GM19324 (cell line): ENCODE measurements around the gene NLRP5.
"Not testable (repeated sequence)": the region's sequence is repeated elsewhere in the genome, so short reads cannot be mapped to it uniquely, and the experiment has no call there.

Experiments used
- ATAC-seq: cut with Tn5 transposase; IDR thresholded peaks from one replicate; pipeline ENCODE4 v1.9.1; 2021; ENCODE audit warnings: mild to moderate bottlenecking, moderate library complexity; ENCODE audit not compliant: unreplicated experiment, low FRiP score

NLRP5 gene

GRCh38 chr19:55986487-55986886, at the start of gene NLRP5:
TSS of gene NLRP5 (plus strand) at chr19:55986775.
- ATAC-seq, result no peak

- no peak for ATAC-seq
Measured at GRCh38 chr19:55939206-55939605, 47.4 kb upstream of the NLRP5 start.

DNA sequence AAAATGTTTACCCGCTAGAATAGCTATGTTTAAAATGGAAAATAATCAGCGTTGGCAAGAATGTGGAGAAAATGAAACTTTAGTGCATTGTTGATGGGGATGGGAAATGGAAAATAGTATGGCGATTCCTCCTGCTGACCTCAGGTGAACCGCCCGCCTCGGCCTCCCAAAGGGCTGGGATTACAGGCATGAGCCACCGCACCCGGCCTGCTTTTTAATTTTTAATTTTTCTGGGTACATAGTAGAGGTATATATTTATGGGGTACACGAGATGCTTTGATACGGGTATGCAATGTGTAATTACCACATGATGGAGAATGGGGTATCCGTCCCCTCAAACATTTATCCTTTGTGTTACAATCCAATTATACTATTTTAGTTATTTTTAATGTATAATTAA, 46.3 kb upstream of the NLRP5 start:
- no peak for ATAC-seq

DNA sequence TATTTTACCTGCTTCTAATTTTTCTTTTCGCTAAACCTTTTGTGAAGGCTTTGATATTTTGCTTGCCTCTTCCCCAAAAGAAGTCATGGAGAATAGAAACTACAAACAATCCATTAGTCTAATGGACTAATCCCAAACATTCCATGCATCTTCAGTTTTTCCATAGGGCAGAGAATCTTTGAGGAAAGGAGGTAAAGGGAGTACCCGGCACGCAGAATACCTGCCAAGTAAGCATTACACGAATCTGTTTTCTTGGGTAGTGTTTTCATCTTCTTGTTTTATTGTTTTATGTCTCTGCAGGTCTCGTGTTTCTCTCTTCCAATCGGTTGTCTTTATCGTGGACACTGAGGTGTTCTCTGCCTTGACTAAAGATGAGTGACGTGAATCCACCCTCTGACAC, 39.0 kb upstream of the NLRP5 start, which contains the start of gene NLRP8:
Gene NLRP8 (plus strand): TSS at position 301 of the 400 bp plus-strand sequence.
- no peak for ATAC-seq

- ATAC-seq, result not testable (repeated sequence)
Measured at GRCh38 chr19:55950566-55950965, 36.0 kb upstream of the NLRP5 start.

- no peak for ATAC-seq
Measured at GRCh38 chr19:55956431-55956830, 30.1 kb upstream of the NLRP5 start.

DNA sequence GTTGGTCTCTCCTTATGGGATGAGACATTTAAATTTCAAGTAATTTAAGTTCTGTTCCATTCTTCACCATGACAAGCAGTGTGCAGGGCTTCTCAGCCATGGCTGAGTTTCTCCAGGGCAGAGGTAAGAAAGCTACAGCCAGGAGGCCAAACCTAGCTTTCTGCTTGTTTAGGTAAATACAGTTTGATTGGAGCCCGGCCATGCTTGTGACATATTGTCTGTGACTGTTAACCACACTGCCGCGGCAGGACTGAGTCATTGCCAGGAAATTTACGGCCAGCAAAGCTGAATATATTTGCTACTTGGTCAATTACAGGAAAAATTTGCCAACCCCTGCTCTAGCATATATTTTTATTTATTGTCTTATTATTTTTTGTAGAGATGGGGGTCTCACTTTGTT, 28.2 kb upstream of the NLRP5 start:
- no peak for ATAC-seq

DNA sequence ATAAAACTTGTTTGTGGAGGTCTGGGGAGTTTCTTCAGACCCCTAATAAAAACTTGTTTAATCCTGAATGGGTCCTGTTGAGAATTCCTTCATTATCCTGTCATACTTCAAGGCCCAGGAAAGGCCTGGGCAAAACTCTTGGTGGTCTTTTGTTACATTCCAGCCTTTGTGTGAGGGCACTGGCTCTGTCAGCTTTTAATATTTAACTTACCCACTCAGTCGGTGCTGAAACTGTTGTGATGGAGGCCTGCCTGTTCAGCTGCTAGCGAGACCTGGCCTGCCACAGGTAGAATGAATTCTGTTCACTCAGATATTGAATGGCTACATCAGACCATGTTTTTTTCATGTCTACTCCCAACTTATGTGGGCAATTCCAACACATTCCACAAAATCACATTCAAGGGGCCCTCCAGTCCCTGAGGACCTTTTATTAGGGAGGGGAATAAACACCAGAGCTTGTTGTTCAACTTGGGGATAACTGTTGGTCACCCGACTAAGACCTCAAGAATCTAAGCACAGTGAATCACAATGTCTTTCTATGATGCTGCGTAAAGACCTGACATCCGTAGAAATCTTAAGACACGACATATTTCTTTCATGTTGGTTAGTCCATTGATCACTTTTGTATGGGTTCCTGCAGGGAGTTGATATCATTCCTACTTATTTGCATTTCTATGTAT, 26.4 kb upstream of the NLRP5 start:
- ATAC-seq, result no peak

DNA sequence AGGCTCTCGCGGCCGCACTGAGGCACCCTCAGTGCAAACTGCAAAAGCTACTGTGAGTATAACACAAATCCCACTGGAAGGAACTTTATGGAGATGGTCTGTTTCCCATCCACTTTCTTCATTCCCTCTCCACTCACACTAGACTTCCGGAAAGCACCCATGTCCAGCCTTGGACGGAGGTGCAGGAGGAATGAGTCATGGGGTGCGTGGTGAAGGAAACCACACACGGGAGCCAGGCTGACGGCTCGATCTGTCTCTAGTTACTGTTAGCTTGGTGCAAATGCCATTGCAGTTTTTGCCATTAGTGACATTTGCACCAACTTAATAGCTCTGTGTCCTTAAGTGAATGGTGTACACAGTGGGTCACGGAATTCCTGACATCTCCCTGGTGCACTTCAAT, 24.4 kb upstream of the NLRP5 start:
- no peak for ATAC-seq

- ATAC-seq, result no peak
Measured at GRCh38 chr19:55973982-55974381, 12.6 kb upstream of the NLRP5 start.

DNA sequence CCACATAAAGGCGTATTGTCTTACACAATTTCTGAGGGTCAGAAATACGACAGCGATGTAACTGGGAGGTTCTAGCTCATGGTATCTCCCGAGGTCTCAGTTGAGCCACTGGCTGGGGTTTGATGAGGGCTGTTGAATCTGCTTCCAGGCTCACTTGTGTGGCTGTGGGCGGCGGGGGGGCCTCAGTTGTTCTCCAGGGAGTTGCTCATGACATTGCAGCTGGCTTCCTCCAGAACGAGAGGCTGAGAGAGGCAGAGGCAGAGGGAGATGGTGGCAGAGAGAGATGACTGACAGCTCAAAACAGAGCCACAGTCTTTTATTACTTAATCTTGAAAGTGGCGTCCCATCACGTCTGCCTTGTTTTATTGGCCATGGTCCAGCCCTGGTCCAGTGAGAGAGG, 6.2 kb upstream of the NLRP5 start:
- ATAC-seq, result no peak

DNA sequence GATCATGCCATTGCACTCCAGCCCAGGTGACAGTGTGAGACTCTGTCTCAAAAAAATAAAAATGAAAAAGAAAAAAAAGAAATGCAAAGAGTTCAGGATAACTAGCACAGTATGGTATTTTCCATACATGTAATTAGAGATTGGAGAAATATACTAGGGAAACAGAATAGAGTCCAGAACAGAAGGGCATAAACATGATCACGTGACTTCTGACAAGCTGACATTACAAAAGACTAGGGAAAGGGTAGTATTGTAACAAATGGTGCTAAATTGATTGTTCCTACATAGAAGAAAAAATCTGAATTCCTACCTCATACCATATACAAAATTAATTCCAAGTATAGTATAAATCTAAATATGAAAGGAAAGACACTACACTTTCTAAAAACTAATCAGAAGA, 1.3 kb upstream of the NLRP5 start:
- no peak for ATAC-seq

- ATAC-seq, result no peak
Measured at GRCh38 chr19:55990831-55991230, 4.3 kb downstream of the NLRP5 start.

GRCh38 chr19:55993492-55993891, 6.9 kb downstream of the NLRP5 start:
- no peak for ATAC-seq

DNA sequence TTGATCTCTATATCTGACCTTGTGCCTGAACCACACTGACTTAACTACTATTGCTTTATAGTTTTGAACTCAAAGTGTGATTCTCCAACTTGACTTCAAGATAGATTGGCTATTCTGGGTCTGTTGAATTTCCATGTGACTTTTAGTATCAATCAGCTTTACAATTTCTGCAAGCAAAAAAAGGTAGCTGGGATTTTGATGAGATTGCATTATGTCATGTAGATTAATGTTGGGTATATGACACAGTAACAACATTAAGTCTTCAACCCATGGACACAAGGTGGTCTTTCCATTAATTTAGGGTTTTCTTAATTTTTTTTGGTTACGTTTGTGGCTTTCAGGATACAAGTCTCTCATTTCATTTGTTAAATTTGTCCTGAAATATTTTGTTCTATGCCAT, 28.2 kb downstream of the NLRP5 start:
- ATAC-seq, result no peak

GRCh38 chr19:56015756-56016155, 29.2 kb downstream of the NLRP5 start:
- ATAC-seq, result no peak

- ATAC-seq, result not testable (repeated sequence)
Measured at GRCh38 chr19:56019325-56019724, 32.8 kb downstream of the NLRP5 start.

- ATAC-seq, result not testable (repeated sequence)
Measured at GRCh38 chr19:56020355-56020975, 33.9 kb downstream of the NLRP5 start.

DNA sequence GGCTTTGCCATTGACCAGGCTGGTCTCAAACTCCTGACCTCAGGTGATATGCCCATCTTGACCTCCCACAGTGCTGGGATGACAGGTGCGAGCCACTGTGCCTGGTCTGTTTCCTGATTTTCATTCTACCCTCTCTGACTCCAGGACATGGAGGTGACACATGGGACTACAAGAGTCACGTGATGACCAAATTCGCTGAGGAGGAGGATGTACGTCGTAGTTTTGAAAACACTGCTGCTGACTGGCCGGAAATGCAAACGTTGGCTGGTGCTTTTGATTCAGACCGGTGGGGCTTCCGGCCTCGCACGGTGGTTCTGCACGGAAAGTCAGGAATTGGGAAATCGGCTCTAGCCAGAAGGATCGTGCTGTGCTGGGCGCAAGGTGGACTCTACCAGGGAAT, 40.2 kb downstream of the NLRP5 start:
- no peak for ATAC-seq

DNA sequence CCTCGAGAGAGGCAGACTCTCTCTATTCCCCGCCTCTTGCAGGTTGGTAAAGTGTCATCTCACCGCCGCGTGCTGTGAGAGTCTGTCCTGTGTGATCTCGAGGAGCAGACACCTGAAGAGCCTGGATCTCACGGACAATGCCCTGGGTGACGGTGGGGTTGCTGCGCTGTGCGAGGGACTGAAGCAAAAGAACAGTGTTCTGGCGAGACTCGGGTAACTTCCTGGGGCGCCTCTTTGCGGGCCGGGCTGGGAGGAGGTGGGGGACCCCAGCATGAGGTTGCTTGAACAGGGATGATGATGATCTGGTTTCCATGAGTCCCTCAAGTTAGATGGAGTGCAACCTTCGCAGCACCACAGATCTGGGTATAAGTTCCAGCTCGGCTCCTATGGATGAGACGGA, 67.0 kb downstream of the NLRP5 start:
- no peak for ATAC-seq

- no peak for ATAC-seq
Measured at GRCh38 chr19:56066152-56067023, 79.8 kb downstream of the NLRP5 start.
